ENCODE data around the gene U2SURP.

The U2SURP gene

DNA sequence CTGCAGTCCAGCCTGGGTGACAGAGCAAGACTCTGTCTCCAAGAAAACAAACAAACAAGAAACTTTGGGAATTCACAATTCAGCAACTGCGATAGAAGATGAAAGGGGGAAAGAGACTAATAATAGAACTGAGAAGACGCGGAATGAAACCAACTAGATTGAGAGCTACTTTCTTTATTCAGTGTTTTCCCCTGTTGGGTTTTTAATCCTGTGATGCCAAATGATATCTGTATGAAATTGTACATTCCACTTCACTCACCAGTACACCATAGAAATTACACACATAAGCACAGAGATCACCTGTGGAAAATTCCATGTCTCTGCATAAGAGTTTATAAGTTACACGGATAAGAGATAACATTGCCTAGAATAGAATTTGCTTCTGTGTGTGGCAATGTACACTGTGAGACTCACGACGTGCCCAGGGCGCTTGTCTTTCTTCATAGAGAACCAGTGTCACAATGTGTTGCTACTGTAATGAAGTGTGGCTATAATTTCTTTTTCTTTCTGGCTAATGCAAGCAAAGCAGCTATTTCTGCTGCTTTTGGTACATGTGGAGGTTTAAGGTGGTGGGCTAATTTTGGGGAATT, 100.5 kb downstream of the U2SURP start:
- DNase-seq (ENCODE audit: low read depth) = no peak

DNA sequence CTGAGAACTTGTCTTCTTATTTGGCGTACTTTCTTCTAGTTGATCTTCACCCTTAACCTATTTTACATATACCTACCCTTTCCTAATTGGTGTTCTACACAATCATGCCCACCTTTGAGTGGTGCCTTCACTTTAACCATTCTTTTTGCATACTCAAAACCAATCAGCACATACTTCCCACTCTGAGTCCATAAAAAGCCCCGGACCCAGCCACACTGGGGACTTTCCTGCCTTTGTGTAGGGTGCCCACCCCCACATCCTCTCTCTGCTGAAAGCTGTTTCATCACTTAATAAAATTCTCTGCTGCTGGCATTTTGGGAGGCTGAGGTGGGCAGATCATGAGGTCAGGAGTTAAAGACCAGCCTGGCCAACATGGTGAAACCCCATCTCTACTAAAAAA, 102.3 kb downstream of the U2SURP start:
- no peak for DNase-seq (ENCODE audit: low read depth)

DNA sequence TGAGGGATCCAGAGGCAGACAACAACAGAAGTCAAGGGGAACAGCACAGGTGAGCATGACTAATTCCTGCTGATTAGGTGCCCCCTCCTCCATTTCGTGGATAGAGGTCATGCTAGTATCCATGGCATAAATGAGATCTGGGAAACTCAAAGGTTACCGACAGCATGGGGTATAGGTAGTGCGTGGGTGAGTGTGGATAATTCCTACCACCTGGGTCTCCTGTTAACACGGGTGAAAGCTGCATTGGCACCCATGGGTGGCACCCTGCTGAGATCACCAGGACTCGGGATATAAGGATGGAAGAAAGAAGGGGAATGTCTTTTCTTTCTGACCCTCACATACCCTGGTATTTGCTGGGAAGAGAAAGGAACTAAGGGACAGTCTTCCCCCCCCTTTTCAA, 103.8 kb downstream of the U2SURP start:
- DNase-seq (ENCODE audit: low read depth) = no peak

DNA sequence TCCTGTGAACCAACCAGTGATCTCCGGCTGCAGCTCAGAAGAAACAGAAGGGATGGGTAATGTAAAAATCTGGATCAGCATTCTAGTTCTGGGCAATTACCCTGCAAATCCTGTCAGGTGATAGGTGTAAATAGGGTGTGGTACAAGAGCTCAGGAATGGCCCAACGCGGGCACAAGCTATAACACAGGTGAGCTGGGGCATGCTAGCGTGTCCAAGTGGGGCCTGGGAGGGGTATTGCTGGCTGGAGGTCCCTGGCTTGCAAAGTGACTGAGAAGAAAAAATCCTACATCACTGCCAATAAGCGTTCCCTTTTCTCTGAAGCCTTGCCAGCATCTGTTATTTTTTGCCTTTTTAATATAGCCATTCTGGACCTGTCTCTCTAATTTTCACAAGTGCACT, 108.5 kb downstream of the U2SURP start:
- no peak for DNase-seq (ENCODE audit: low read depth)

All from stromal cell of bone marrow (primary cell).